ENCODE data around the gene CTXND2.
A peak's percentile ranks its signal among the peaks of the same experiment; 100 is the strongest.
"Not testable (repeated sequence)": the region's sequence is repeated elsewhere in the genome, so short reads cannot be mapped to it uniquely, and the experiment has no call there.

CTXND2 gene

DNA sequence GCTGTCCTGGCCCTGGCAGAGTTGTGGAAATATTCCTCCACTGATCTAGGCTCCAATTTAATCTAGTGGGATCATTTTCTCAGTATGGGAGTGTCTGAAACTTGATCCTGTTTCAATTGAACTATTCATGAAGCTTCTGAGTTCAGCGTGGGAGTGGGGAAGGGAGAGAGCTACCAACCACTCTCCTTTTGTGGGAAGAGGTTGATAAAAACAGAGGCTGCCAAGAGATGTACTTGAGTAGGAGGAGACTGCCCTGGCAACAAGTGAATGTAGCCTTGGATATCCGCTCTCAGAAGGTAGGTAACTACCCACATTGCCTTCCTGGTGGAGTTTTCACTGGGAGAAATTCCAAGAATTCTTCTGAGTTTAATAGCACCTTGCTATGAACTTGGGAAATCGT, at the start of gene CTXND2:
Gene CTXND2, plus strand, starts transcription at position 119 of the 400 bp plus-strand sequence. CDS start 25,179 bp downstream, outside the sequence.
- DNase-seq (ENCODE audit: extremely low spot score, insufficient read length, low read depth) (no peak), FAIRE-seq (no peak)

DNA sequence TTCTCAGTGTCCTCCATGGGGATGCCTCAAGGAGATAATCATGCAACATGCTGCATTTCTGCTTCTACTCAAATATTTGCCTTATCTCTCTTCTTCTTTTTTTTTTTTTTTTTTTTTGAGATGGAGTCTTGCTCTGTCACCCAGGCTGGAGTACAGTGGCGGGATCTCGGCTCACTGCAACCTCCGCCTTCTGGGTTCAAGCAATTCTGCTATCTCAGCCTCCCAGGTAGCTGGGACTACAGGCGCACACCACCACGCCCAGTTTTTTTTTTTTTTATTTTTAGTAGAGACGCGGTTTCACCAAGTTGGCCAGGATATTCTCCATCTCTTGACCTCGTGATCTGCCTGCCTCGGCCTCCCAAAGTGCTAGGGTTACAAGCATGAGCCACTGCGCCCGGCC, 46.1 kb upstream of the CTXND2 start:
- not testable (repeated sequence) for DNase-seq (ENCODE audit: extremely low spot score, insufficient read length, low read depth); FAIRE-seq

- DNase-seq (ENCODE audit: extremely low spot score, insufficient read length, low read depth) (no peak), FAIRE-seq (no peak)
These were observed 45.3 kb upstream of the CTXND2 start for GRCh38 chr1:150841626-150842025.

GRCh38 chr1:150842343-150842742, 44.6 kb upstream of the CTXND2 start:
- DNase-seq (ENCODE audit: extremely low spot score, insufficient read length, low read depth) (no peak), FAIRE-seq (no peak)

GRCh38 chr1:150842964-150843363, 44.0 kb upstream of the CTXND2 start:
- FAIRE-seq (no peak), DNase-seq (ENCODE audit: extremely low spot score, insufficient read length, low read depth) (no peak)

- DNase-seq (ENCODE audit: extremely low spot score, insufficient read length, low read depth) (no peak), FAIRE-seq (no peak)
These were observed 43.5 kb upstream of the CTXND2 start for GRCh38 chr1:150843474-150843873.

DNA sequence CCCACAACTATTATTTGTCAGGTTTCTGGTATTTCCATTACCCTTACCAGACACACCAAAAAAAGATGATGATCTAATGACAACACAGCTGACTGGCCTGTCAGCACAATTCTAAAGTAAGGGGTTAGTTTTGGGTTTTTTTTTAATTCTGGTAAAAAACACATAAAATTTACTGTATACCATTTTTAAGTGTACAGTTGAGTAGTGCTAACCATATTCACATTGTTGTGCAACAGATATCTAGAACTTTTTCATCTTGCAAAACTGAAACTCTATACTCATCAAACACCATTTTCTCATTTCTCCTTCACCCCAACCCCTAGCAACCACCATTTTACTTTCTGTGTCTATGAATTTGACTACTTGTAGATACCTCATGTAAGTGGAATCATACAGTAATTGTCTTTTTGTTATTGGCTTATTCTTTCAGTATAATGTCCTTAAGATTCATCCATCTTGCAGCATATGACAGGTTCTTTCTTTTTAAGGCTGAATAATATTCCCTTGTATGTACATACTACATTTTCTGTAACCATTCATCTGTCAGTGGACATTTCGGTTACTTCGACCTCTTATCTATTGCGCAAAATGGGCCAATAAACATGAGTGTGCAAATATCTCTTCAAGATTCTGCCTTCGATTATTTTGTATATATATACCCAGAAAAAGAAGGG, 40.3 kb upstream of the CTXND2 start:
- FAIRE-seq (peak; percentile 26), DNase-seq (ENCODE audit: extremely low spot score, insufficient read length, low read depth) (no peak)

DNA sequence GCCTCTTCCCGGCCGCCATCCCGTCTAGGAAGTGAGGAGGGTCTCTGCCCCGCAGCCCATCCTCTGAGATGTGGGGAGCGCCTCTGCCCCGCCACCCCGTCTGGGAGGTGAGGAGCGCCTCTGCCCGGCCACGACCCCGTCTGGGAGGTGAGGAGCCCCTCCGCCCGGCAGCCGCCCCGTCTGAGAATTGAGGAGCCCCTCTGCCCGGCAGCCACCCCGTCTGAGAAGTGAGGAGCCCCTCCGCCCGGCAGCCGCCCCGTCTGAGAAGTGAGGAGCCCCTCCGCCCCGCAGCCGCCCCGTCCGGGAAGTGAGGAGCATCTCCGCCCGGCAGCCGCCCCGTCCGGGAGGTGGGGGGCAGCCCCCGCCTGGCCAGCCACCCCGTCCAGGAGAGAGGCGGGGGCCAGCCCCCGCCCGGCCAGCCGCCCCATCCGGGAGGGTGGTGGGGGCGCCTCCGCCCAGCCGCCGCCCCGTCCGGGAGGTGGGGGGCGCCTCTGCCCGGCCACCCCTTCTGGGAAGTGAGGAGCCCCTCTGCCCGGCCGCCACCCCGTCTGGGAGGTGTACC, 36.1 kb upstream of the CTXND2 start:
- FAIRE-seq; DNase-seq (ENCODE audit: extremely low spot score, insufficient read length, low read depth): not testable (repeated sequence)

DNA sequence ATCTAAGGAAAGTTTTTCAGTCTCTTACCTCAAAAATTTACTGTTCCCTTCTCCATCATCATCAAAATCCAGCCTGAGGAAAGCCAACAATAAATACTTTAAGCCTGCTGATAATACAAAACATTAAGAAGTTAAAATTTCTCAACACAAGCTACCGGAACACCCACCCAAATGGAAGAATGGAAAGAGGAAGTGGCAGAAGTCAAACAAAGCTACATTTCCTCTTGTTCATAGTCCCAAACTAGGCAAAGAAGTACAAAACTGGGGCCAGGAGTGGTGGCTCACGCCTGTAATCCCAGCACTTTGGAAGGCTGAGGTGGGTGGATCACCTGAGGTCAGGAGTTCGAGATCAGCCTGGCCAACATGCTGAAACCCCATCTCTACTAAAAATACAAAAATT, 34.2 kb upstream of the CTXND2 start:
- not testable (repeated sequence) for FAIRE-seq

DNA sequence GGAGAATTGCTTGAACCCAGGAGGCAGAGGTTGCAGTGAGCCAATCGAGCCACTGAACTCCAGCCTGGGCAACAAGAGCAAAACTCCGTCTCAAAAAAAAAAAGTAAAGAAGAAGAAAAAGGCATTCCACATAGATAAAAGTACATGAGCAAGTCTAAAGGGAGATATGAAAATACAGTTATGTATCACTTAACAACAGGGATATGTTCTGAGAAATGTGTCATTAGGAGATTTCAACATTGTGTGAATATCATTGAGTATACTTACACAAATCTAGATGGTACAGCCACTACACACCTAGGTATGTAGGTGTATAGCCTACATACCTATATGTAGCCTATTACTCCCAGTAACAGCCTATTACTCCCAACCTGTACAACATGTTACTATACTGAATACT, 23.2 kb upstream of the CTXND2 start:
- DNase-seq (ENCODE audit: extremely low spot score, insufficient read length, low read depth) (no peak), FAIRE-seq (no peak)

More for the DNA sequence above, 34.2 kb upstream of the CTXND2 start:
- not testable (repeated sequence) for DNase-seq (ENCODE audit: extremely low spot score, insufficient read length, low read depth)

GRCh38 chr1:150864200-150864599, 22.7 kb upstream of the CTXND2 start:
- not testable (repeated sequence) for DNase-seq (ENCODE audit: extremely low spot score, insufficient read length, low read depth); FAIRE-seq

DNA sequence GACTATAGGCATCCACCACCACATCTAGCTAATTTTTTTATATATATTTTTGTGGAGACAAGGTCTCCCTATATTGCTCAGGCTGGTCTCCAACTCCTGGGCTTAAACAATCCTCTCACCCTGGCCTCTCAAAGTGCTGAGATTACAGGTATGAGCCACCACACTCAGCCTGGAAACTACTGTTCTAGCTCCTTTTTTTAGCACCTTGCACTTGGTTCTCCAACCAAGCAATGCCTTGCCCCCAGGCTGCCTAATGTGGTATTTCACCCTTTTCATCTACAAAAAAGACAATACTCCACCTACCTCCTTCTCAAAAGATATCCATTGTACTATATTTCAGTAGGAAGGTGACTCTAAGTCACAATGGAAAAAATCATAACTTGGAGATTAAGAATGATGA, 17.3 kb upstream of the CTXND2 start:
- FAIRE-seq (no peak), DNase-seq (ENCODE audit: extremely low spot score, insufficient read length, low read depth) (no peak)

- no peak for FAIRE-seq
- no peak for DNase-seq (ENCODE audit: extremely low spot score, insufficient read length, low read depth)
These were observed 14.4 kb upstream of the CTXND2 start for GRCh38 chr1:150872572-150872971.

GRCh38 chr1:150873521-150873920, 13.4 kb upstream of the CTXND2 start:
- DNase-seq (ENCODE audit: extremely low spot score, insufficient read length, low read depth) (no peak), FAIRE-seq (no peak)

GRCh38 chr1:150874455-150875196, 12.3 kb upstream of the CTXND2 start:
- peak; percentile 18 for FAIRE-seq
- no peak for DNase-seq (ENCODE audit: extremely low spot score, insufficient read length, low read depth)

GRCh38 chr1:150875197-150876118, 11.5 kb upstream of the CTXND2 start:
- no peak for FAIRE-seq
- DNase-seq (ENCODE audit: extremely low spot score, insufficient read length, low read depth) = no peak

DNA sequence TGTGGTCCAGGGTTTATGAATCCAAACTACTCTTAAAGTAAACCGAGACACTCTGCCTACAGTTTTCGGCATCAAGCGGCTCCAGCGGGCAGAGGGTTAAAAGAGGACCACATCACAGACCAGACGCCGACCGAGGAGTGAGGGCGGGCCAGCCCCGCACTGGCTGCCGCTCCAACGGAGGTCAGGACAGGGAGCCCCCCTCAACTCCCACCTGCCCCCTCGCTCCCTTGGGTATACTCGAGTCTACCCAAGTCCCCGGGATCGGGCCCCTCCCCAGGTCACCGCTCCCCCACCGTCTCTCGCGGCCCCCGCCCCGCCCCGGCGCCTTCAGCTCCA, 10.8 kb upstream of the CTXND2 start:
- no peak for FAIRE-seq

GRCh38 chr1:150878931-150879330, 8.0 kb upstream of the CTXND2 start:
- not testable (repeated sequence) for FAIRE-seq; DNase-seq (ENCODE audit: extremely low spot score, insufficient read length, low read depth)

More for the DNA sequence above, 10.8 kb upstream of the CTXND2 start:
- DNase-seq (ENCODE audit: extremely low spot score, insufficient read length, low read depth) = peak; percentile 15

GRCh38 chr1:150881331-150882070, 5.4 kb upstream of the CTXND2 start:
- DNase-seq (ENCODE audit: extremely low spot score, insufficient read length, low read depth) = no peak
- no peak for FAIRE-seq

All from GM18507 (cell line).